ENCODE measurements around the gene SARS1. TPM values are rescaled to one million over a fixed set of nuclear protein-coding genes. Genes with fewer than 3 reads are reported as not detected.

The SARS1 gene
- total RNA-seq, 4 donors from 2014 or later = 109 to 151 (median 132) TPM

DNA sequence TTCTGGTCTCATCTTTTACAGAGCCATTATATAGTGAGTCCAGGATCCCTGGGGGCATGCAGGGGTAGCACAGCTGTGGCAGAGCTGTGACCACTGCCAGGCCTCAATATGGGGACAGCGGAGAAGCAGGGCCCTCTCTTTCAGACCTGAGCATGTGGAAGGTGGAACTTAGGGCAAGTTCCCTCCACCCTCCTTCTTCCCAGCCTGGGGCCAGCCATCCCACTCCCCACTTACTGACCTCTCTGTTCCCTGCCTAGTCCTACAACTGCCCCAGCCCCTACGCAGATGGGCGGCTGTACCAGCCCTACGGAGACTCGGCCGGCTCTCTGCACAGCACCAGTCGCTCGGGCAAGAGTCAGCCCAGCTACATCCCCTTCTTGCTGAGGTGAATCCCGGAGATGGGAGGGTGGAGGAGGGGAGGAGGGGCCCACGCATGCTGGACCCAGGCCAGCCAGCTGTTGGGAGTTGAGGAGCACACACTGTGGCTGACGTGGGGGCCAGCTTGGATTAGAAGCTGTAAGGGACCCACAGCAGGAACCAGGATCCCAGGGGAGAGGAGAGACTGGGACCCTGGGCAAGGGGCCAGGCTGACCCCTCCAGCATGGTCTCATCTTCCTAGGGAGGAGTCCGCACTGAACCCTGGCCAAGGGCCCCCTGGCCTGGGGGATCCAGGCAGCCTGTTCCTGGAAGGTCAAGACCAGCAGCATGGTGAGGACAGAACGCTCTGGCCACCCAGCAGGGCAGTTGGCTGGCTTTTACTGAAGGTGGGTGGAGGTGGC, 58.5 kb downstream of the SARS1 start:
- TF ChIP-seq, protein P1, sequence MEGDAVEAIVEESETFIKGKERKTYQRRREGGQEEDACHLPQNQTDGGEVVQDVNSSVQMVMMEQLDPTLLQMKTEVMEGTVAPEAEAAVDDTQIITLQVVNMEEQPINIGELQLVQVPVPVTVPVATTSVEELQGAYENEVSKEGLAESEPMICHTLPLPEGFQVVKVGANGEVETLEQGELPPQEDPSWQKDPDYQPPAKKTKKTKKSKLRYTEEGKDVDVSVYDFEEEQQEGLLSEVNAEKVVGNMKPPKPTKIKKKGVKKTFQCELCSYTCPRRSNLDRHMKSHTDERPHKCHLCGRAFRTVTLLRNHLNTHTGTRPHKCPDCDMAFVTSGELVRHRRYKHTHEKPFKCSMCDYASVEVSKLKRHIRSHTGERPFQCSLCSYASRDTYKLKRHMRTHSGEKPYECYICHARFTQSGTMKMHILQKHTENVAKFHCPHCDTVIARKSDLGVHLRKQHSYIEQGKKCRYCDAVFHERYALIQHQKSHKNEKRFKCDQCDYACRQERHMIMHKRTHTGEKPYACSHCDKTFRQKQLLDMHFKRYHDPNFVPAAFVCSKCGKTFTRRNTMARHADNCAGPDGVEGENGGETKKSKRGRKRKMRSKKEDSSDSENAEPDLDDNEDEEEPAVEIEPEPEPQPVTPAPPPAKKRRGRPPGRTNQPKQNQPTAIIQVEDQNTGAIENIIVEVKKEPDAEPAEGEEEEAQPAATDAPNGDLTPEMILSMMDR (IDR thresholded peaks at IDR 0.05) = no peak
- ATAC-seq (ENCODE audit: low FRiP score) (no peak), DNase-seq (ENCODE audit: low spot score) (no peak)

DNA sequence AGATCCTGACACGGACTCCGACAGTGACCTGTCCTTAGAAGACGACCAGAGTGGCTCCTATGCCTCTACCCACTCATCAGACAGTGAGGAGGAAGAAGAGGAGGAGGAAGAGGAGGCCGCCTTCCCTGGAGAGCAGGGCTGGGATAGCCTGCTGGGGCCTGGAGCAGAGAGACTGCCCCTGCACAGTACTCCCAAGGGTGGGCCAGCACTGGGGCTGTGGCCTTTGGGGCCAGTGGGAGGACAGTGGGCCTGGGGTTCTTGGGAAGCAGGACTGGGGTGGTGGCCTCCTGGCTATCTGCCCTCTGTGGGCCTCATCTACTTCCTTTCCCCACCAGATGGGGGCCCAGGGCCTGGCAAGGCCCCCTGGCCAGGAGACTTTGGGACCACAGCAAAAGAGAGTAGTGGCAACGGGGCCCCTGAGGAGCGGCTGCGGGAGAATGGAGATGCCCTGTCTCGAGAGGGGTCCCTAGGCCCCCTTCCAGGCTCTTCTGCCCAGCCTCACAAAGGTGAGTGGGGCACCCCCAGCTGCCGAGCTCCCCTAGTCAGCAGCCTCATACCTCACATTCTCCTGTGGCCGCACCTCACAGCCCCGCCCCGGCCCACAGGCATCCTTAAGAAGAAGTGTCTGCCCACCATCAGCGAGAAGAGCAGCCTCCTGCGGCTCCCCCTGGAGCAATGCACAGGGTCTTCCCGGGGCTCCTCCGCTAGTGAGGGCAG, 59.3 kb downstream of the SARS1 start:
- TF ChIP-seq, protein P1 (IDR thresholded peaks at IDR 0.05) = no peak
- no peak for DNase-seq (ENCODE audit: low spot score)
- ATAC-seq (ENCODE audit: low FRiP score) = no peak

DNA sequence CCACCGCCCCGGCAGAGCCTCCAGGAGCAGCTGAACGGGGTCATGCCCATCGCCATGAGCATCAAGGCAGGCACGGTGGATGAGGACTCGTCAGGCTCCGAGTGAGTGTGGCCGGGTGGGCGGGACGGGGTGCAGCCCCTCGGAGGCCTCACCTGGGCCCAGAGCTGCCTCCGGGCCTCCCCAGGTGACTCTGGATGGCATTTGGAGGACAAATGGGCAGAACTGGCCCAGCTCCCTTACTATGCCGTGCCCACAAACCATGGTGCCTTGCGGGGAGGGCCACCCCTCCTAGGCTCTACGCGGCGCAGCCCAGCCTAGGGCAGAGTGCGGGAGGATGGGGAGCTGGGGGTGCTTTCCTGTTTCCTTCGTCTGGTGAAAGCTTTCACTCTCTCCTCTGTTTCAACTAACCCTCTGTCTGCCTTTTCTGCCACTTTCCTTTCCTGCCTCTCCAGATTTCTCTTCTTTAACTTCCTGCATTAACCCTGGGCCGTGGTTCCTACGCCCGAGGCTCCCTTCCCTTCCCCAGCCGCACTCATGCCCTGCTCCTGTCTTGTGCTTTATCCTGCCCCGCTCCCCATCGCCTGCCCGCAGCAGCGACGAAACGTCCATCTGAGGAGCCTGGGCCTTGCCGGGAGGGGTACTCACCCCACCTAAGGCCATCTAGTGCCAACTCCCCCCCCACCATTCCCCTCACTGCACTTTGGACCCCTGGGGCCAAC, 60.0 kb downstream of the SARS1 start:
- TF ChIP-seq, protein P1 (IDR thresholded peaks at IDR 0.05) = no peak
- DNase-seq (ENCODE audit: low spot score) = no peak
- ATAC-seq (ENCODE audit: low FRiP score) = no peak

DNA sequence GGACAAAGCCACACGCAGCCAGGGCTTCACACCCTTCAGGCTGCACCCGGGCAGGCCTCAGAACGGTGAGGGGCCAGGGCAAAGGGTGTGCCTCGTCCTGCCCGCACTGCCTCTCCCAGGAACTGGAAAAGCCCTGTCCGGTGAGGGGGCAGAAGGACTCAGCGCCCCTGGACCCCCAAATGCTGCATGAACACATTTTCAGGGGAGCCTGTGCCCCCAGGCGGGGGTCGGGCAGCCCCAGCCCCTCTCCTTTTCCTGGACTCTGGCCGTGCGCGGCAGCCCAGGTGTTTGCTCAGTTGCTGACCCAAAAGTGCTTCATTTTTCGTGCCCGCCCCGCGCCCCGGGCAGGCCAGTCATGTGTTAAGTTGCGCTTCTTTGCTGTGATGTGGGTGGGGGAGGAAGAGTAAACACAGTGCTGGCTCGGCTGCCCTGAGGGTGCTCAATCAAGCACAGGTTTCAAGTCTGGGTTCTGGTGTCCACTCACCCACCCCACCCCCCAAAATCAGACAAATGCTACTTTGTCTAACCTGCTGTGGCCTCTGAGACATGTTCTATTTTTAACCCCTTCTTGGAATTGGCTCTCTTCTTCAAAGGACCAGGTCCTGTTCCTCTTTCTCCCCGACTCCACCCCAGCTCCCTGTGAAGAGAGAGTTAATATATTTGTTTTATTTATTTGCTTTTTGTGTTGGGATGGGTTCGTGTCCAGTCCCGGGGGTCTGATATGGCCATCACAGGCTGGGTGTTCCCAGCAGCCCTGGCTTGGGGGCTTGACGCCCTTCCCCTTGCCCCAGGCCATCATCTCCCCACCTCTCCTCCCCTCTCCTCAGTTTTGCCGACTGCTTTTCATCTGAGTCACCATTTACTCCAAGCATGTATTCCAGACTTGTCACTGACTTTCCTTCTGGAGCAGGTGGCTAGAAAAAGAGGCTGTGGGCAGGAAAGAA, 61.1 kb downstream of the SARS1 start:
- DNase-seq (ENCODE audit: low spot score) (no peak), ATAC-seq (ENCODE audit: low FRiP score) (no peak)
- TF ChIP-seq, protein P1 (IDR thresholded peaks at IDR 0.05) = no peak

DNA sequence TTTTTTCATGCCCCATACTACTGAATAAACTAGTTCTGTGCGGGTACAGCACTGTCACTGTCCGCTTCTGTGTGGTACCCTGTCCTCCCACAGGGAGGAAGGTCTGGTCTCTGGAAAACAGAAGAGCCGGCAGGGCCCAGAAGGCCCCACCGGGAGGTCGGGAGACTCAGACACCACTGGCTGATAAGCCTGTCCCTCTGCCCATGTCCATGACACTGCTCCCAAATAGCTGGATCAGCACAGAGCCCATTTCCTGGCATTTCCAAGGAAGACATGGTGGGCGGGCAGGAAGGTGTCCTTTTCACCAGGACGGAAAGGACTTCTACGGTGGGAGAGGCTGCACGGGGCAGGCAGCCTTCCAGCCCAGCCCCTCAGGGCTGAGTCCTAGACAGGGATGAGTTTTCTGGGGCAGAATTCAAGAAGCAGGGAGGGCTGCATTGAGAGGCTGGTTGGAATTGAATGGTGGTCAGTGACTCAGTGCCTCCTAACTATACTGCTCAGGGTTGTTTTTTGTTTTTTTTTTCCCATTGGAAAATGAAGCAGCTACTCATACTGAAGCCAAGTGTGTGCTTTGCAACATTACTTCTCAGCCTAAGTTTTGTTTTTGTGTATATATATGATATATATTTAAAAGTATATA, 62.1 kb downstream of the SARS1 start:
- TF ChIP-seq, protein P1 (IDR thresholded peaks at IDR 0.05) = no peak
- DNase-seq (ENCODE audit: low spot score) (no peak), ATAC-seq (ENCODE audit: low FRiP score) (no peak)
